Common myeloid progenitor, CD34-positive (primary cell): ENCODE results near the gene SELENOI.

Experiments
- CTCF ChIA-PET: fragments of 350-600 bp; sonication (Branson Sonifier 250); formaldehyde crosslinking; loops from one replicate; lab custom pipeline; 2021; ENCODE audit warnings: antibody characterized with exemption; lab: Charles Lee
- POLR2A ChIA-PET: fragments of 350-600 bp; sonication (Branson Sonifier 250); formaldehyde crosslinking; loops from one replicate; lab custom pipeline; 2021; ENCODE audit warnings: antibody characterized with exemption; lab: Charles Lee
- DNase-seq, 3 donors: peaks; one replicate each; pipeline versions ENCODE4 v3.0.0 to v3.0.0-alpha.2; 2013
- H3K27ac ChIP-seq, 2 experiments: 1 replicate in 1 of 2; 2 replicates in 1 of 2; pipeline ENCODE4 v1.7.0; 2013; ENCODE audit warnings: inconsistent platforms in 2 of 2, low read length in 2 of 2, mild to moderate bottlenecking in 2 of 2, low read depth in 1 of 2, moderate library complexity in 1 of 2; ENCODE audit not compliant: severe bottlenecking in 2 of 2, insufficient read depth in 1 of 2, poor library complexity in 1 of 2
- H3K27me3 ChIP-seq, 5 experiments: replicated peaks in 2 of 5; 1 replicate in 3 of 5; 2 replicates in 2 of 5; pipeline versions ENCODE4 v1.6.1 to v1.7.0; 2013; ENCODE audit warnings: low read length in 4 of 5, mild to moderate bottlenecking in 2 of 5, moderate library complexity in 2 of 5, inconsistent platforms in 1 of 5; ENCODE audit not compliant: insufficient read depth in 5 of 5, control insufficient read depth in 4 of 5
- H3K36me3 ChIP-seq, 4 experiments: 1 replicate in 2 of 4; 2 replicates in 2 of 4; pipeline versions ENCODE4 v1.6.1 to v1.7.0; 2013; ENCODE audit warnings: low read length in 3 of 4, control low read depth in 1 of 4, mild to moderate bottlenecking in 1 of 4; ENCODE audit not compliant: control insufficient read depth in 4 of 4, insufficient read depth in 4 of 4
- H3K4me1 ChIP-seq, 4 experiments: 1 replicate in 3 of 4; 2 replicates in 1 of 4; pipeline versions ENCODE4 v1.6.1 to v1.7.1; 2013; ENCODE audit warnings: low read length in 3 of 4, mild to moderate bottlenecking in 3 of 4, control low read depth in 1 of 4, inconsistent platforms in 1 of 4, moderate library complexity in 1 of 4; ENCODE audit not compliant: control insufficient read depth in 4 of 4, insufficient read depth in 4 of 4; ENCODE audit errors: control extremely low read depth in 1 of 4
- H3K4me3 ChIP-seq, 7 experiments: 1 replicate in 4 of 7; 2 replicates in 3 of 7; pipeline versions ENCODE4 v1.5.1 to v1.7.0; 2013; ENCODE audit warnings: mild to moderate bottlenecking in 7 of 7, low read length in 6 of 7, moderate library complexity in 6 of 7, inconsistent platforms in 2 of 7, low read depth in 2 of 7, control low read depth in 1 of 7; ENCODE audit not compliant: insufficient read depth in 4 of 7, control insufficient read depth in 1 of 7; ENCODE audit errors: extremely low read depth in 1 of 7
- H3K9me3 ChIP-seq, 5 experiments: 1 replicate in 4 of 5; 2 replicates in 1 of 5; pipeline versions ENCODE4 v1.6.1 to v1.7.1; 2013; ENCODE audit warnings: low read length in 4 of 5, mild to moderate bottlenecking in 2 of 5, inconsistent platforms in 1 of 5, low read depth in 1 of 5, moderate library complexity in 1 of 5; ENCODE audit not compliant: control insufficient read depth in 4 of 5, insufficient read depth in 2 of 5; ENCODE audit errors: control extremely low read depth in 1 of 5
- WGBS: methylation state at CpG from one replicate; pipeline ENCODE4 v1.1.5; 2013; ENCODE audit not compliant: insufficient coverage; 5-methylcytosine and 5-hydroxymethylcytosine counted together

The SELENOI gene

DNA sequence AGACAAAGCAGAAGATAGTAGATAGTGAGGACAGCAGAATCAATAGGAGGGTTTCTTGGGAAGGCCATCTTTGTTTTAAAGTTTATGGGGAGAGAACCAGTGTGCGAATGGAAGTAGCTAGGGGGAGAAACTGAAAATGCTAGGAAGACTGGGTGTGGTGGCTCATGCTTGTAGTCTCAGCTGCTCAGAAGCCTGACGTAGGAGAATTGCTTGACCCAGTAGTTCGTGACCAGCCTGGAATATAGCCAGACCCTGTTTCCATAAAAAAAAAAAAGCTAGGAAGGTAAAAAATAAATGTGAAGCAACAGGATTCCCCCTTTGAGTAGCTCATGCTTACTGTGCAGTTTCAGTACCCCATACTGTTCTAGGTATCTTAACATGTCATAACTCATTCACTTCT is 36.6 kb downstream of the SELENOI start:
- ChIA-PET POLR2A (no interaction called here), CTCF (interaction anchor here (1.1 to 1.2 kb wide), 2 partner anchors 10 to 16 kb away, joined by 4 read pairs; no protein-coding TSS in a partner anchor)
- no peak for DNase-seq
- Histone ChIP-seq H3K27me3 (no peaks in the 10 kb centered on the region), H3K36me3 (peaks cover 15 to 46% (median 29%) of the 10 kb centered on the region in 4 experiments), H3K9me3 (no peaks in the 10 kb centered on the region), H3K4me3 (no peak overlapping the region), H3K27ac (no peak overlapping the region), H3K4me1 (no peaks in the 10 kb centered on the region)
- WGBS = 100% methylated on average over 2 of the region's 3 CpGs

DNA sequence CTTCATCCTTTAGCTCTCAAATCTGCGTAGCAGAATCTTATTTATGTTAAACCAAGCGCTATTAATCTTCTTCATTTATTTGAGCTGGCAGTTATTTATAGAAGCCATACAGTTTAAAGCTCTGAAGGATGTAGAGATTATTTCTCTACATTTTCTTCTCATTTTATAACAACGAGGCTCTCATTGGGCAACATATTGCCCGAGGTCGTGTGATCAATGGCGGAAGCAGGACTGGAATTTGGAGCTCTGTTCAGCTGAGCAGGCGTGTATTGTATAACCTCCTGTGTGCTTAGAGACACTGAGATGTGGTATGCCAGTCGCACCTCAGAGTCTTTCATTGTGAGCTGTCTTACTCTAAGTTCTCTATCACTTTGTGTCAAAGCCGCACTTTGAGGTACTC is 38.2 kb downstream of the SELENOI start:
- 93% methylated on average over 3 of the region's 9 CpGs for WGBS
- Histone ChIP-seq H3K27me3 (no peaks in the 10 kb centered on the region), H3K4me3 (no peak overlapping the region), H3K4me1 (no peaks in the 10 kb centered on the region), H3K27ac (no peak overlapping the region), H3K36me3 (peaks cover 19 to 40% (median 25%) of the 10 kb centered on the region in 4 experiments), H3K9me3 (no peaks in the 10 kb centered on the region)
- ChIA-PET CTCF (interaction anchor here (1.0 kb wide), 1 partner anchor 22 kb away, joined by 3 read pairs; no protein-coding TSS in a partner anchor), POLR2A (no interaction called here)
- DNase-seq = no peak

GRCh38 chr2:26384597-26384996 is 38.7 kb downstream of the SELENOI start:
- Histone ChIP-seq H3K9me3 (no peaks in the 10 kb centered on the region), H3K4me1 (no peaks in the 10 kb centered on the region), H3K4me3 (no peak overlapping the region), H3K27ac (no peak overlapping the region), H3K27me3 (no peaks in the 10 kb centered on the region), H3K36me3 (peaks cover 22 to 44% (median 27%) of the 10 kb centered on the region in 4 experiments)
- CTCF ChIA-PET = interaction anchor here (1.0 kb wide), 1 partner anchor 21 kb away, joined by 3 read pairs; no protein-coding TSS in a partner anchor
- no peak for DNase-seq
- POLR2A ChIA-PET = interaction anchor here (0.6 kb wide), 1 partner anchor 358 kb away, joined by 4 read pairs; no protein-coding TSS in a partner anchor

DNA sequence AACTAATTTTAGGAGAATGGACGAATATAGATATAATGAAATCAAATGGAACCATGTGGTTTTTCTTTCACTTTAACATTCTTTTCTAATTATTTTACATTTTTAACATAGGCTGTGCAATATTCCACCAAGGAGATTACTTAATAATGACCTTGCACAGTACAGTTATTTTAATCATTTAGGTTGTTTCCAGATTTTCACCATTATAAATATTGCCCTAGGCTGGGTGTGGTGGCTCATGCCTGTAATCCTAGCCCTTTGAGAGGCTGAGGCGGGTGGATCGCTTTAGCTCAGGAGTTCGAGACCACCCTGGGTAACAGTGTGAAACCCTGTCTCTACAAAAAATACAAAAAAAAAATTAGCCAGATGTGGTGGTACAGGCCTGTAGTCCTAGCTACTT is 41.2 kb downstream of the SELENOI start:
- Histone ChIP-seq H3K9me3 (no peaks in the 10 kb centered on the region), H3K4me1 (no peaks in the 10 kb centered on the region), H3K27ac (no peak overlapping the region), H3K4me3 (no peak overlapping the region), H3K27me3 (no peaks in the 10 kb centered on the region), H3K36me3 (peaks cover 21 to 51% (median 30%) of the 10 kb centered on the region in 4 experiments)
- DNase-seq = no peak
- POLR2A ChIA-PET = no interaction called here
- CTCF ChIA-PET = interaction anchor here (0.6 kb wide), 1 partner anchor 437 kb away, joined by 3 read pairs; no protein-coding TSS in a partner anchor
- no CpG with 5 or more reads among the region's 4 CpGs for WGBS

- DNase-seq = no peak
- ChIA-PET POLR2A (interaction anchor here (0.7 kb wide), 1 partner anchor 61 kb away, joined by 3 read pairs; no protein-coding TSS in a partner anchor), CTCF (interaction anchor here (0.7 kb wide), 1 partner anchor 22 kb away, joined by 3 read pairs; no protein-coding TSS in a partner anchor)
- H3K4me1 ChIP-seq = peaks cover 0 to 8% (median 0%) of the 10 kb centered on the region in 4 experiments
- no peaks in the 10 kb centered on the region for H3K27me3 ChIP-seq
- H3K36me3 ChIP-seq = peaks cover 5 to 38% (median 12%) of the 10 kb centered on the region in 4 experiments
- no peak overlapping the region for H3K27ac ChIP-seq
- H3K4me3 ChIP-seq = no peak overlapping the region
- no peaks in the 10 kb centered on the region for H3K9me3 ChIP-seq
- 79% methylated on average over 2 of the region's 4 CpGs for WGBS
Measured at GRCh38 chr2:26394694-26395093, 48.8 kb downstream of the SELENOI start.

DNA sequence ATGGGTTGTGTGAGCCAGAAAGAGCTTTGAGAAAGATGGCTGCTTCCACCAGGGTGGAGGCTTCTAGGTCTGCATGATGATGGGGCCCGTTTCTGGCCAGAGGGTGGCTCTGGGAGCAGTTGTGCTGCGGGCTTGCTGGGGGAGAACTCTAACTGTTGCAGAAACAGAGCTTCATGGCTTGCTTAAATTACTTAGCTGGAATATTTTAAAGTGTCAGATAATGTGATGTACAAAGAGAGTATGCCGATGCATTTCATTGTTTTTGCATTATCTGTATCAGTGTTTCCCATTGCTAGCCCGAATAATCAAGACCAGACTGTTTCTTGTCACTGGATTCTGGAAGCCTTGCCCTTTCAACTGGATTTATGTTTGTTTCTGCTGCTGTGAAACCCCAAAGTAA is 49.5 kb downstream of the SELENOI start:
- Histone ChIP-seq H3K27me3 (no peaks in the 10 kb centered on the region), H3K36me3 (peaks cover 5 to 32% (median 9%) of the 10 kb centered on the region in 4 experiments), H3K4me1 (peaks cover 0 to 15% (median 1%) of the 10 kb centered on the region in 4 experiments), H3K27ac (no peak overlapping the region), H3K9me3 (no peaks in the 10 kb centered on the region), H3K4me3 (no peak overlapping the region)
- CTCF ChIA-PET = no interaction called here
- WGBS = 72% methylated on average over 4 of the region's 4 CpGs
- no peak for DNase-seq
- POLR2A ChIA-PET = no interaction called here

DNA sequence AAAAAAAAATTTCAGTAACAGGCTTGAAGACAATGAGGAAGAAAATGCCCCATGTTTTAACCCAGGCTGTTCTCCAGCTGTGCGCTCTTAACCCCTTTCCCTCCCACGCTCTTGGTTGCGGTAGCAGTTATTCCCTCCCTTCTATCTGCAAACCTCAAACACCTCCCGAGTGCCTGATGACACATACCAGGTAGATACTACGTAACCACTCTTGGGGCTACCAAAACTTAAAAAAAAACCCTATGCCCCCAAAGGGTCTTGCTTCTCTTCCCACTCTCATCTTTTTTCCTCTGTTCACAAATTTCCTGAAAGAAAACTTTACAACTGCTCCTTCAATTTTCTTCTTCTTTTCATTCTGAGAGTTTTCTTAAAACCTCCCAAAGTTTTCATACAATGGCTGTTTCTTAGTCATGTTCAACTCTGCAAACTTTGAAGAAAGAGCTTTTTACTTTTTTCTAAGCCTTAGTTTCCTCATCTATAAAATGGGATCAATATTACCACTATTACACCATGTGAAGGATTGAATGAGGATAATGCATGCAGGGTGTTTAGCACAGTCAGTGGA is 50.9 kb downstream of the SELENOI start:
- H3K27me3 ChIP-seq = peaks cover 0 to 6% (median 1%) of the 10 kb centered on the region in 5 experiments
- peaks cover 0 to 24% (median 7%) of the 10 kb centered on the region in 4 experiments for H3K4me1 ChIP-seq
- H3K27ac ChIP-seq = no peak overlapping the region
- H3K4me3 ChIP-seq = no peak overlapping the region
- peaks cover 2 to 25% (median 6%) of the 10 kb centered on the region in 4 experiments for H3K36me3 ChIP-seq
- WGBS = 98% methylated on average over 5 of the region's 5 CpGs
- ChIA-PET CTCF (interaction anchor here (0.7 kb wide), 1 partner anchor 38 kb away, joined by 4 read pairs; no protein-coding TSS in a partner anchor), POLR2A (no interaction called here)
- DNase-seq = no peak
- no peaks in the 10 kb centered on the region for H3K9me3 ChIP-seq
